AG04449 (cell line): ENCODE measurements around the gene PRTG.

Experiments used
- CTCF ChIA-PET: fragments of 350-600 bp; formaldehyde crosslinking; extraction: SDS; loops from one replicate; lab custom pipeline; 2021; ENCODE audit warnings: antibody characterized with exemption; lab: Yijun Ruan, JAX
- POLR2A ChIA-PET: fragments of 400-600, 350-600 bp; formaldehyde crosslinking; extraction: SDS; loops from one replicate; lab custom pipeline; 2020; ENCODE audit warnings: antibody characterized with exemption, inconsistent platforms; lab: Yijun Ruan, JAX
- DNase-seq: peaks from one replicate; pipeline ENCODE4 v3.0.0-alpha.2; 2010; ENCODE audit warnings: low read depth, low spot score
- H3K4me3 ChIP-seq: 2 replicates; pipeline ENCODE4 v1.5.1; 2011; ENCODE audit warnings: low read depth, mild to moderate bottlenecking, control low read depth, low read length
- CTCF ChIP-seq: IDR thresholded peaks from one replicate; pipeline ENCODE4 v1.5.1; 2011; ENCODE audit warnings: mild to moderate bottlenecking, moderate library complexity, low read length, control low read depth, inconsistent platforms; ENCODE audit not compliant: insufficient read depth; ENCODE audit errors: missing control alignments

The PRTG gene

GRCh38 chr15:55782901-55783300 lies 39.9 kb upstream of the PRTG start:
- no peak for TF ChIP-seq CTCF
- H3K4me3 ChIP-seq: no peak overlapping the region
- ChIA-PET POLR2A (interaction anchor here (0.5 kb wide), 1 partner anchor 1179 kb away, joined by 3 read pairs; no protein-coding TSS in a partner anchor), CTCF (interaction anchor here (5.9 kb wide), 1 partner anchor 9 kb away, joined by 31 read pairs; no protein-coding TSS in a partner anchor)
- no peak for DNase-seq

- no peak overlapping the region for H3K4me3 ChIP-seq
- CTCF ChIA-PET: no interaction called here
- no peak for TF ChIP-seq CTCF
- no peak for DNase-seq
- POLR2A ChIA-PET: no interaction called here
These were observed 37.3 kb upstream of the PRTG start for GRCh38 chr15:55780292-55780691.

- ChIA-PET CTCF (no interaction called here), POLR2A (no interaction called here)
- no peak overlapping the region for H3K4me3 ChIP-seq
- TF ChIP-seq CTCF: no peak
- no peak for DNase-seq
These were observed 36.0 kb upstream of the PRTG start for GRCh38 chr15:55778932-55779331.

- TF ChIP-seq CTCF: no peak
- ChIA-PET CTCF (interaction anchor here (1.0 to 4.2 kb wide), 13 partner anchors 10 to 324 kb away, joined by 3 to 31 read pairs (median 4); no protein-coding TSS in a partner anchor), POLR2A (no interaction called here)
- DNase-seq: no peak
- no peak overlapping the region for H3K4me3 ChIP-seq
These were observed 32.4 kb upstream of the PRTG start for GRCh38 chr15:55775316-55775715.

GRCh38 chr15:55774113-55774970 lies 31.4 kb upstream of the PRTG start:
- POLR2A ChIA-PET: no interaction called here
- TF ChIP-seq CTCF: peak; percentile 59
- no peak for DNase-seq
- CTCF ChIA-PET: interaction anchor here (0.6 to 4.2 kb wide), 13 partner anchors 11 to 325 kb away, joined by 3 to 31 read pairs (median 4); no protein-coding TSS in a partner anchor
- no peak overlapping the region for H3K4me3 ChIP-seq

- no peak for TF ChIP-seq CTCF
- ChIA-PET POLR2A (no interaction called here), CTCF (interaction anchor here (1.4 to 2.1 kb wide), 2 partner anchors 18 to 129 kb away, joined by 4 read pairs; no protein-coding TSS in a partner anchor)
- H3K4me3 ChIP-seq: no peak overlapping the region
- no peak for DNase-seq
These were observed 27.9 kb upstream of the PRTG start for GRCh38 chr15:55770806-55771205.
